Stimulated activated CD8-positive, alpha-beta memory T cell treated with anti-CD3 and anti-CD28 coated beads, Interleukin-12 subunit alpha, Interleukin-12 subunit beta, amount 100 ng/mL, for 1 hour (primary cell): ENCODE data around the gene EMX1.

Experiments used
- DNase-seq: peaks from one replicate; pipeline ENCODE4 v3.0.0-alpha.2; 2020; ENCODE audit warnings: low read depth

Gene EMX1

DNA sequence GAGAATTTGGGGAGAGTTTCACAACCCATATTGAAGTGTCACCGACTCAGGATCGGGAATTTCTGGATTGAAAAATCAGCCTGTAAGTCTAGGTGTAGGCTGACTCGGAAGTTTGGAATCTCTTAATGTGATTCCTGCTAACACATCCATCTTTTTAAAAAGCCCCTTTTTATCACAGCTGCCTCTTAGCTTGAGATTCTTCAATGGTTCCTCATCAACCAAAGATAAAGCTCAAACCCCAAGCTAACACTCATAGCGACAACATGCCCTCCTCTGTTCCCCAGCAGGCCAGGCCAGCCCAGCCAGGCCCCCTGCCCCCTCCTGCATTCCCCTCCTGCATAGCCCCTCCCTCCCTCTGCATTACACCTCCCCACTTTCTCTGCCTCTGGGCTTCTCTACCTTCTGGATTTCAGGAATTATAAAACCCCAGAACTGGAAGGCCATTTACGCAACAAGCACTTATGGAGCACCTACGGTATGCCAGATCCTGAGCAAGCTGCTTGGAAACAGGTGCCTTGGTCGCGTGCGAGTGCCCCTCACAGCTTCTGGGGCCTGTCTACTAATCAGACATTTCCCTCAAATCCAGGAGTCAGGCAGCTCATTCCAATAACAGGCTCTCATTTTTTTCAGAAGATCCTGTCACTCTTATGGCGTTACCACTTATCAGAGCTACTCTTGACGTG is 63.4 kb downstream of the EMX1 start:
- DNase-seq = no peak

DNA sequence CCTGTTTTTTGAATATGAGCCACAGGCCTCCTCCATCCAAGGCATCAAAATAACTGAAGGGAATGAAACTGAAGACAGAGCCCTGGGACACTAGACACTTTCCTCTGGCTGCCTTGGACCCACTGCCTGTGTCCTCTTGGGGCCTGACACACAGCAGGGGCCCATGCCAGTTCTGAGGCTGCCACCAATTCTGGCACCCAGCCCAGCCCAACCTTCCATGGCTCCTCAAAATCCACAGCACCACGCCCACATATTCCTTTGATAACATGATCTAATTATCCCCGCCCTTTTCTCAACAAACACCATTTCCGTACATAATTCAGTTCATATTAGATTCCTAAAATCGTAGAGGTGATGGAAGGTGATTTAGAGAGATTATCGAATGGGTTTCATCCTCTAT is 64.2 kb downstream of the EMX1 start:
- no peak for DNase-seq

DNA sequence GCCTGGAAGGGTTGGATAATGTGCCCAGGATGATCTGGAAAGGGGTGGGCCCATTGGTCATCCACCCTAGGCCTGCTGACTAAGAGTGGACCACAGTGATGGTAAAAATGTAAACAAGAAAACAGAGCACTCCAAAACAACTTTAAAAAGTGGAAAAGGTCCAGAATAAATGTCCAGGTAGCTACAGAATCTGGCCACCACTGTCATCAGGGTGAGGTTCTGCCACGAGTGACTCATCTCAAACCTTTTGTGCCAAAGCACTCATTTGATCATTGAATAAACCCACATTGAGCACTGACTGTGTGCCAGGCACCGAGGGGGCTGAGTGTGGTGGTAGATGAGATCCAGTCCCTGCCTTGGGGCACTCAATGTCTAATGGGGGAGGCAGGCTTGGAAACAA is 64.9 kb downstream of the EMX1 start:
- DNase-seq = no peak

DNA sequence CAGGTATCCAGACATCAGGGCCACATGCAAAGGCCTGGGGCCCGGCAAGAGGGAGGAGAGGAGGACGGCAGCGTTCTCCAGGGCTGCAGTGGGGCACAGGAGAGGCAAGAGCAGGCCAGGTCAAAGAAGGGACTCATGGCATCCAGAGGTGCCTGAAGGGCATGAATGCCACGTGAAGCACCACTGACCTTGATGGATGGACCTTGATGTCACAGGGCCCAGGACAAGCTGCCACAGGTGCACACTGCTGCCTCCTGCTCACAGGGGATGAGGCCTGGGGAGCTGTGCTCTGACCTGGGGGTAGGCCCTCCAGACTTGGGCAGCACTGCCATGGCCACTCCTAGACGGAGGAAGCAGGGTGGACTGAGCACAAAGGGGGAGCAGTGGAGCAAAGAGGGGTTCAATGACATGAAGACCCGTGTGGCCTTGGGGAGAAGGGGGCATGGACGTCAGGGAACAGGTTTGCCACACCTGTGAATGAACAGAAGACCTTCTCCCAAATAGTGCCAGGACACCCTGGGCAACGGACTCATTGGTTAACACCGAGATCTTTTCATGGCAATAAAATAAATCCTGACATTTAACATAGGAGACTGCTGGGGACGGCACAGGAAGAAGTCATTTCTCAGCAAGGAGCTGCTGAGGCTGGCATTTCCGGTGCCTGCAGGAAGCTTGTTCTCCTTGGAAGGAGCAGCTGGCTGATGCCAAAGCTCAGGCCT is 65.6 kb downstream of the EMX1 start:
- no peak for DNase-seq

DNA sequence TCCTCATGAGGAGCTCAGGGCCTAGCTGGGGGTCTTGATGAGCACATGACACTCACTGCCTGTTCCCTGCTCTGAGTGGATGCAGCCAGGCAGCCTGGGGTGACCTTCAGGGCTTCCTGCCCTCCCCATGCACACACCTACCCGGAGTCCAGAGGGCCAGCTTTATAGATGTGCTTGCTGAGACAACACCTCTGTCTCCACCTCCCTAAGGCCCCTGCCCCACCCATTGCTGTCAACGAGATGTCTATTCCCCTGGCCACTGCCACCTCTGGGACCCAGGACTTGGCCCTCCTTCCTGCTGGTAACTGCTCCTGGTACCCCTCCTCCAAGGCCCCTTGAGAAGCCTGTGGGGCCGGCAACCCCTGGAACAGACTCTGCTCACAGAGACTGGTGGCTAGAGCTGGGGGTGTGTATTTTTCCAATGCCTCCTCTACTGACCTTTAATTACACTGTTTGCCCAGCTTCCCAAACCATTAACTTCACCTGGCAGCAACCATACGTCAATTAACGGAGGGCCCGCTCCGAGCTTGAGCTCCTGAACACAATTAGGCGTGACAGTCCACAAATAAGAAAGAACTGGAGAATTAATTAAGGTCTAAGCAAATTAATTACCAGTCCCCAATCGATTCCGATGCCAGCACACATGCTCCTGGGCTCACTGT is 66.3 kb downstream of the EMX1 start:
- no peak for DNase-seq

DNA sequence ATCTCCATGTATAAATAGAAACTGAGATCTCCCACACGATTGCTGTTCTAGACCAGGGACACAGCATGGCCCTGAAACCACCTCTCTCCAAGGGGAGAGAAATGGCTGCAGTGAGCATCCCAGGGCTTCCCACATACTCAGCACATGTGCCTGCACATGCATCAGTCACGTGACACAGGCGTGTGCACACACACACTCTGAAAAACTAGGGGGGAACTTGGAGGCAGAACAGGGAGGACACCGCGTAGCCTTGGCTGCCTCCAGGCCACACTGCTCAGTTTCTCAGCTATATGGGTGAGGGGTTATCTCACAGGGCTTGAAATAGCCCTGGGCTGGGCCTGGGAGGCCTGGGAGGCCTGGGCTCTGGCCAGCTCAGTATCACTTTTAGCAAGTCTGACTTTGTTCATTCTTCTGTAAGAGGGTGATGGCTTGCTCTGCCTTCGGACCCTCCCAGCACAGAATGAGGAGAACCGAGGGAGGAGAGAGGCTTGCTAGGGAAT is 66.9 kb downstream of the EMX1 start:
- no peak for DNase-seq
